Brain microvascular endothelial cell (primary cell): ENCODE results near the gene STT3A.

ENCODE experiments used
- DNase-seq: peaks from one replicate; pipeline ENCODE4 v3.0.0-alpha.2; 2020
- H3K27ac ChIP-seq: fragments of 250-450 bp; sonication (Bioruptor Pico); 2 replicates; pipeline ENCODE4 v1.5.1; 2020; ENCODE audit warnings: mild to moderate bottlenecking, moderate library complexity
- H3K27me3 ChIP-seq: fragments of 250-450 bp; sonication (Bioruptor Pico); replicated peaks from 2 replicates; pipeline ENCODE4 v1.5.1; 2020; ENCODE audit warnings: mild to moderate bottlenecking
- H3K36me3 ChIP-seq: fragments of 250-450 bp; sonication (Bioruptor Pico); replicated peaks from 2 replicates; pipeline ENCODE4 v1.5.1; 2020; ENCODE audit warnings: mild to moderate bottlenecking
- H3K4me3 ChIP-seq: 2 replicates; pipeline ENCODE4 v1.5.1; 2011; ENCODE audit warnings: low read depth, mild to moderate bottlenecking, control low read depth, low read length, moderate library complexity
- in situ Hi-C: cut with HindIII; loops from 2 replicates; pipeline ENCODE4 v1.10.0; 2017; ENCODE audit warnings: low sequenced_read_pairs, low pct_ligation_motif_present
- TF ChIP-seq, protein P1 (sequence below): IDR thresholded peaks from 2 replicates; pipeline ENCODE4 v1.5.1; 2011; ENCODE audit warnings: low read depth, mild to moderate bottlenecking, moderate library complexity, low read length, control low read depth, inconsistent platforms; ENCODE audit errors: missing control alignments

STT3A gene

DNA sequence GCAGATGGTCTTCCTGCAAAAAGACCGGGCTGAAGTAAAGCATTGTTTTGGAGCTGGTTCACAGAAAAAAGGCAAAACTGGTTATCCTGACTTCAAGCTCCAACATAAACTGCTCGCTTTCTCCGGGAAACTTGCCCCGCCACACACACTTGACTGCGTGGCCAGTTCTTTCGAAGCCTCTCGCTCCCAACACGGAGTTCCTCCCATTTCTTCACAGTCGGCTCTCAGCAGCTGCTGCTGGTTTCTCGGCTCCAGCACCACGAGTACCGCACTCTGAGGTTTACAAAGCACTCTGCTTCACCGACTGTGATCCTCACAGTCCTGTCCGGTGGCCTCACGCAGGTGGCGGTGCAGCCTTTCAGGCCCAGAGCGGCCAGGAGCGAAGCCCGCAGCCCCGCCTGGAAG lies 32.6 kb downstream of the STT3A start:
- H3K27me3 ChIP-seq: no peaks in the 10 kb centered on the region
- DNase-seq: no peak

DNA sequence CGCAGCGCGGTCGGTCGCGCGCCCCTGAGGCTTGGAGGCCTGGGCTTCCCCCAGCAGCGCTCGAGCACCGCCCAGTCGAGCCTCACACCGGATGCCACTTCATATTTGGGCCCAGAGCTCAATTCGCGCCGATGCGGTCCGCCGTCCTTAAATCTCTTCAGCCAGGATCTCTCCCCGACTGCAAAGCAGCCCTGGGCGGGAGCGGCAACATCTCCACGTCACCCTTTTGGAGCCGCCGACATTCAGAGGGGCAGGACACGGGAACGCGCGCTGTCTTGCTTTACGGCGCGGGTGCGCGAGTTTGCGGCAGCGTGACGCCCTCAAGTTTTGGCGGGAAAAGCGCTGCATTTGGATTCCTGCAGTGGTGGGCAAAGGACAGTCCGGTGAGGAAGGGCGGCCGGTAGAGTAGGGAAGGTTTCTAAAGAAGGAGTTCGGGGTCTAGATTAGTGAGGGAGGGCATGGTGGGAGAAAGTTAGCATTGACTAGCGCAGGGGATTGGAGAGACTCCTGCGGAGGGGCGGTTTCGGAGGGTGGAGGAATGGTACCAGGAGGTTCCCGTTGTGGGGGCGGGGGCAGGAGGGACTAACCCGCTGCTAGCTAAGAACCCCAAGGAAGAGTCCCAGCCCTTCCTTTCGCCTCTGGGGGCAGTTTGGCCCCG lies 33.1 kb downstream of the STT3A start:
- peak overlapping the region; percentile 88 for H3K27ac ChIP-seq
- peak overlapping the region; percentile 77 for H3K4me3 ChIP-seq
- in situ Hi-C loops: no loop called here
- H3K27me3 ChIP-seq: no peaks in the 10 kb centered on the region
- peaks cover 6% of the 10 kb centered on the region for H3K36me3 ChIP-seq
- TF ChIP-seq, protein P1, sequence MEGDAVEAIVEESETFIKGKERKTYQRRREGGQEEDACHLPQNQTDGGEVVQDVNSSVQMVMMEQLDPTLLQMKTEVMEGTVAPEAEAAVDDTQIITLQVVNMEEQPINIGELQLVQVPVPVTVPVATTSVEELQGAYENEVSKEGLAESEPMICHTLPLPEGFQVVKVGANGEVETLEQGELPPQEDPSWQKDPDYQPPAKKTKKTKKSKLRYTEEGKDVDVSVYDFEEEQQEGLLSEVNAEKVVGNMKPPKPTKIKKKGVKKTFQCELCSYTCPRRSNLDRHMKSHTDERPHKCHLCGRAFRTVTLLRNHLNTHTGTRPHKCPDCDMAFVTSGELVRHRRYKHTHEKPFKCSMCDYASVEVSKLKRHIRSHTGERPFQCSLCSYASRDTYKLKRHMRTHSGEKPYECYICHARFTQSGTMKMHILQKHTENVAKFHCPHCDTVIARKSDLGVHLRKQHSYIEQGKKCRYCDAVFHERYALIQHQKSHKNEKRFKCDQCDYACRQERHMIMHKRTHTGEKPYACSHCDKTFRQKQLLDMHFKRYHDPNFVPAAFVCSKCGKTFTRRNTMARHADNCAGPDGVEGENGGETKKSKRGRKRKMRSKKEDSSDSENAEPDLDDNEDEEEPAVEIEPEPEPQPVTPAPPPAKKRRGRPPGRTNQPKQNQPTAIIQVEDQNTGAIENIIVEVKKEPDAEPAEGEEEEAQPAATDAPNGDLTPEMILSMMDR: no peak
- peak; percentile 84 for DNase-seq

More for the DNA sequence above, 32.6 kb downstream of the STT3A start:
- TF ChIP-seq, protein P1: no peak
- peak overlapping the region; percentile 77 for H3K4me3 ChIP-seq
- peak overlapping the region; percentile 88 for H3K27ac ChIP-seq
- peaks cover 10% of the 10 kb centered on the region for H3K36me3 ChIP-seq
- in situ Hi-C loops: no loop called here

DNA sequence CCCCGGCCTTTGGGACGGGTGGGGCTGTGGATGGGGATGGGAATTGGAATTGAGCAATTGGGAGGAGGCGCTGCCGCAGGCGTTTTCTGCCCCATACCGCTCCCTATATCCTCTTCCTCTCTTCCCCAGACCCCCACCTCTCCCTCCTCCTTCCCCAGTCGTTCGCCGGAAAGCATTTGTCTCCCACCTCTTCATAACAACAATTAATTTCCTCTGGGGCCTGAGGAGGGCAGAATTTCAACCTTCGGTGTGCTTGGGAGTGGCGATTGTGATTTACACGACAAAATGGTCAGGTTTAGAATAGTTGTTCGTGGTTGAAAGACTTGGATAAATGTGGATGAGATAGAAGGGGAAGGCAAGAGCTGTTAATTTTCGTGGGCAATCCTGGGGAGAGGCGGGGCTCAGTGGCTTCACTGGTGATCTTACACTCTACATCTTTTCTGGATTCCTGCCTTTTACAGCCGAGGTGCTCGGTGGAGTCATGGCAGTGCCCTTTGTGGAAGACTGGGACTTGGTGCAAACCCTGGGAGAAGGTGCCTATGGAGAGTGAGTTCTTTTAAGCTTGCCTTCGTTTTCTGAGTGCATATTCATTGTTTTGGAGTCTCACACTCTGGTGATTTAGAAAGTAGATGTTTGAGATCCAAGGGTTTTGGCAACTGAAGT lies 33.8 kb downstream of the STT3A start:
- Histone ChIP-seq H3K4me3 (peak overlapping the region; percentile 77), H3K27me3 (no peaks in the 10 kb centered on the region), H3K36me3 (peaks cover 3% of the 10 kb centered on the region), H3K27ac (peak overlapping the region; percentile 88)
- in situ Hi-C loops: no loop called here
- TF ChIP-seq, protein P1: peak; percentile 65
- DNase-seq: peak; percentile 66

GRCh38 chr11:125627236-125627910 lies 34.7 kb downstream of the STT3A start:
- Histone ChIP-seq H3K36me3 (peaks cover 3% of the 10 kb centered on the region), H3K27ac (peak overlapping the region; percentile 88), H3K4me3 (peak overlapping the region; percentile 77), H3K27me3 (no peaks in the 10 kb centered on the region)
- no peak for DNase-seq
- TF ChIP-seq, protein P1: no peak
- in situ Hi-C loops: no loop called here

GRCh38 chr11:125637840-125638239 lies 45.2 kb downstream of the STT3A start:
- Histone ChIP-seq H3K36me3 (peaks cover 10% of the 10 kb centered on the region), H3K27me3 (no peaks in the 10 kb centered on the region), H3K27ac (no peak overlapping the region), H3K4me3 (no peak overlapping the region)
- TF ChIP-seq, protein P1: no peak
- no peak for DNase-seq
- in situ Hi-C loops: no loop called here
